HepG2 (cell line): ENCODE data around the gene STK4. TPM values are rescaled to one million over a fixed set of nuclear protein-coding genes. Genes with fewer than 3 reads are reported as not detected.

Experiments
- CEBPZ ChIP-seq: IDR thresholded peaks from 2 replicates; pipeline ENCODE4 v1.6.1; 2012; ENCODE audit warnings: low read length, improper control_type of control experiment
- HNF4A ChIP-seq: sonication (generic); formaldehyde crosslinking; IDR thresholded peaks from 2 replicates; pipeline ENCODE4 v1.4.0; 2020; ENCODE audit warnings: missing genetic modification reagents
- MED1 ChIP-seq: sonication (generic); formaldehyde crosslinking; IDR thresholded peaks from 2 replicates; pipeline ENCODE4 v1.4.0; 2020; ENCODE audit warnings: missing genetic modification reagents
- REST ChIP-seq, 2 experiments: IDR thresholded peaks; 2 replicates each; pipeline ENCODE4 v1.6.1; 2011 to 2012; ENCODE audit warnings: low read length in 2 of 2, borderline replicate concordance in 1 of 2, low read depth in 1 of 2, mild to moderate bottlenecking in 1 of 2, moderate library complexity in 1 of 2
- SOX13 ChIP-seq, 3 experiments: fragments of 450-650 bp in 1 of 3; sonication (generic) in 1 of 3; formaldehyde crosslinking in 1 of 3; IDR thresholded peaks in 2 of 3; conservative IDR thresholded peaks in 1 of 3; 2 replicates each; pipeline versions ENCODE4 v1.5.0 to v1.6.1; 2016 to 2020; ENCODE audit warnings: antibody characterized with exemption in 1 of 3, mild to moderate bottlenecking in 1 of 3, missing compliant biosample characterization in 1 of 3, missing genetic modification reagents in 1 of 3, moderate library complexity in 1 of 3
- ZNF567 ChIP-seq: sonication (generic); formaldehyde crosslinking; IDR thresholded peaks from 2 replicates; pipeline ENCODE4 v1.8.1; 2023; ENCODE audit warnings: mild to moderate bottlenecking, missing genetic modification reagents, borderline replicate concordance
- ZNF614 ChIP-seq: IDR thresholded peaks from 2 replicates; pipeline ENCODE4 v1.6.1; 2018; ENCODE audit warnings: missing biosample characterization, missing genetic modification reagents, inconsistent platforms, borderline replicate concordance
- ZSCAN31 ChIP-seq: sonication (generic); formaldehyde crosslinking; IDR thresholded peaks from 2 replicates; pipeline ENCODE4 v1.5.0; 2020; ENCODE audit warnings: low read depth, mild to moderate bottlenecking, missing genetic modification reagents
- polyA plus RNA-seq, 8 experiments: library from polyadenylated mRNA; depleted of rRNA in 3 of 8; stranded (reverse) in 7 of 8; unstranded in 1 of 8; fragments of >200 nt; fragmentation: Illumina TruSeq in 4 of 8; extraction: Trizol in 4 of 8; gene quantifications; 2 replicates each; pipeline versions ENCODE4 v1.2.1 to v1.2.3, GENCODE V29; 2011 to 2016; ENCODE audit warnings: low read depth in 4 of 8, missing spikeins in 1 of 8, mixed read lengths in 1 of 8; ENCODE audit not compliant: insufficient read depth in 1 of 8
- total RNA-seq, 5 experiments: library from RNA; depleted of rRNA; stranded (reverse); fragments of >200 nt; fragmentation: Illumina TruSeq; extraction: Trizol; gene quantifications; 2 replicates each; pipeline ENCODE4 v1.2.3, GENCODE V29; 2016; ENCODE audit warnings: low read depth in 1 of 5
- TF ChIP-seq, protein P1 (sequence below): sonication (generic); formaldehyde crosslinking; IDR thresholded peaks from 2 replicates; pipeline ENCODE4 v1.5.1; 2020; ENCODE audit warnings: mild to moderate bottlenecking, missing genetic modification reagents, moderate library complexity

Gene STK4
- total and polyA plus RNA-seq, 2 of the 13 experiments (the other 11 are each of a cell fraction or from before 2014, with no cell fraction given), result 25.6 to 38.3 TPM

DNA sequence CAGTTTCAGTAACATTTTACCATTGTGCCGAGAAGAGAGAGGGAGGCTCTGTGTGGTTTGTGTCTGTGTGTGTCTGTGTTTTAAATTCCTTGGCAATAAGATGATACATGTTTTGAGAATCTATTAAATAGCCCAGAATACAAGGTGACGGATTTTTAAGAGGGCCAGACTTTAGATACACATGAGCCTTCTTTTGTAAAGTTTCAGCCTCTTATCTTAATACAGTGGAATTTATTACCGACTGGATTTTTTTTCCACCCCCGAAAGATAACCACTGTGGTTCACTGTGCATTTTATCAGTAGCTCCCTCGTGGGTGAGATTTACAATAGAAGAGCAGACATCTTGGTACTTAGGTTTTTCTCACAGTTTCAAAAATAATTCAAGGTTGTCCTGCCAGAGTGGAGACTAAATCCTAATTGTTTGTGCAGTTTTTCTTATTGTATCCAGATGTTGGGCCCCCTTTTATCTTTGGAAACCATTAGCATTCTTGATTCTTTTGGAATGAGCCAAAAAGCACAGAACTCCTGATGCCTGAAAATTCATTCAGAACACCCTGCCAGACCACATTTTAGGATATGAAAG is 49.9 kb downstream of the STK4 start (continued):
- no peak for TF ChIP-seq SOX13 (IDR thresholded peaks at IDR 0.05)
- TF ChIP-seq SOX13 (CRISPR knock-in tag; conservative IDR thresholded peaks at IDR 0.05 in 1 of 2, IDR thresholded peaks at IDR 0.05 in 1 of 2), result no peak
- TF ChIP-seq HNF4A (CRISPR knock-in tag), result no peak
- TF ChIP-seq, protein P1, sequence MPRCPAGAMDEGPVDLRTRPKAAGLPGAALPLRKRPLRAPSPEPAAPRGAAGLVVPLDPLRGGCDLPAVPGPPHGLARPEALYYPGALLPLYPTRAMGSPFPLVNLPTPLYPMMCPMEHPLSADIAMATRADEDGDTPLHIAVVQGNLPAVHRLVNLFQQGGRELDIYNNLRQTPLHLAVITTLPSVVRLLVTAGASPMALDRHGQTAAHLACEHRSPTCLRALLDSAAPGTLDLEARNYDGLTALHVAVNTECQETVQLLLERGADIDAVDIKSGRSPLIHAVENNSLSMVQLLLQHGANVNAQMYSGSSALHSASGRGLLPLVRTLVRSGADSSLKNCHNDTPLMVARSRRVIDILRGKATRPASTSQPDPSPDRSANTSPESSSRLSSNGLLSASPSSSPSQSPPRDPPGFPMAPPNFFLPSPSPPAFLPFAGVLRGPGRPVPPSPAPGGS (CRISPR knock-in tag), result no peak
- TF ChIP-seq REST (IDR thresholded peaks at IDR 0.05; ENCODE audit: borderline replicate concordance in 1 of 2, low read depth in 1 of 2, low read length in 2 of 2), result no peak
- no peak for TF ChIP-seq MED1 (CRISPR knock-in tag)
- no peak for TF ChIP-seq ZNF567 (CRISPR knock-in tag)
- no peak for TF ChIP-seq CEBPZ
- no peak for TF ChIP-seq ZNF614 (CRISPR knock-in tag)
- no peak for TF ChIP-seq ZSCAN31 (CRISPR knock-in tag)
